ENCODE data around the gene TATDN2. TPM values are rescaled to one million over a fixed set of nuclear protein-coding genes. Genes with fewer than 3 reads are reported as not detected.

The TATDN2 gene
- total RNA-seq, 1 donor from 2014 or later = 21.1 TPM

- no peak for DNase-seq
These were observed 72.0 kb downstream of the TATDN2 start for GRCh38 chr3:10320320-10320677.

GRCh38 chr3:10321630-10322351, 73.5 kb downstream of the TATDN2 start:
- DNase-seq = no peak

- DNase-seq = no peak
These were observed 74.1 kb downstream of the TATDN2 start for GRCh38 chr3:10322352-10322710.

GRCh38 chr3:10327592-10327991, 79.3 kb downstream of the TATDN2 start:
- no peak for DNase-seq

- no peak for DNase-seq
These were observed 80.3 kb downstream of the TATDN2 start for GRCh38 chr3:10328460-10329071.

- DNase-seq = no peak
These were observed 81.3 kb downstream of the TATDN2 start for GRCh38 chr3:10329495-10330015.

- no peak for DNase-seq
These were observed 82.1 kb downstream of the TATDN2 start for GRCh38 chr3:10330319-10330718.

Small RNA genes within 50 kb of the gene (small RNA-seq; reads per million reads assigned to genes)
- gene MIR378B (not detected), gene RF02126 (not detected)

Other genes starting within 250 kb of the TATDN2 start
- gene FANCD2, start 222.0 kb upstream of the TATDN2 start, total RNA-seq = 5.6 TPM
- gene FANCD2OS, start 140.2 kb upstream of the TATDN2 start, total RNA-seq = not detected
- 99.2 TPM for gene BRK1, start 132.8 kb upstream of the TATDN2 start, total RNA-seq
- 112 TPM for gene VHL, start 106.7 kb upstream of the TATDN2 start, total RNA-seq
- gene IRAK2, start 83.5 kb upstream of the TATDN2 start, total RNA-seq = 3.7 TPM
- gene GHRL, start 44.5 kb downstream of the TATDN2 start, total RNA-seq = not detected
- 56.3 TPM for gene SEC13, start 72.7 kb downstream of the TATDN2 start, total RNA-seq